ENCODE measurements around the gene SLC37A1. TPM values are rescaled to one million over a fixed set of nuclear protein-coding genes. Genes with fewer than 3 reads are reported as not detected.
"Not testable (repeated sequence)": the region's sequence is repeated elsewhere in the genome, so short reads cannot be mapped to it uniquely, and the experiment has no call there.

Gene SLC37A1
- total RNA-seq, 2 donors from 2014 or later, result 3.8 to 17.7 TPM

DNA sequence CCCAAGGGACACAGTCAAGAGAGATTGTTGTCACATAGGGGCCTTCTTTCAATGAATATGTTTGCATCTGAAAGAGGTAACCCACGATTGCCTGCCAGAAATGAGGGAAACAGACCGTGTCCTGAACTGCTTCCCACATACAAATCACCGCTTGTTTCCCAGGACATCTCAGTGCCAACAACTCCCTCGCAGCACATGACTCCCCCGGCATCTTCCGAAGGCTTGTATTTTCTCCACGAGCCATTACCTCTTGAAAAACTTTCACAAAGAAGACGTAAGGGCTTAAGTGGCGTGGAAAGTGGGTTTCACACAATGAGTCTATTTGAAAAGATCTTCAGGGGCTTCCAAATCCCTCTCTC, 108.1 kb downstream of the SLC37A1 start:
- Mint-ChIP-seq H3K4me1 (no peaks in the 10 kb centered on the region), H3K4me3 (no peak overlapping the region), H3K27ac (peak overlapping the region; percentile 30), H3K36me3 (ENCODE audit: low read depth) (no peaks in the 10 kb centered on the region), H3K27me3 (peaks cover 3% of the 10 kb centered on the region), H3K9me3 (no peaks in the 10 kb centered on the region)
- no peak for ATAC-seq (replicated peaks)

DNA sequence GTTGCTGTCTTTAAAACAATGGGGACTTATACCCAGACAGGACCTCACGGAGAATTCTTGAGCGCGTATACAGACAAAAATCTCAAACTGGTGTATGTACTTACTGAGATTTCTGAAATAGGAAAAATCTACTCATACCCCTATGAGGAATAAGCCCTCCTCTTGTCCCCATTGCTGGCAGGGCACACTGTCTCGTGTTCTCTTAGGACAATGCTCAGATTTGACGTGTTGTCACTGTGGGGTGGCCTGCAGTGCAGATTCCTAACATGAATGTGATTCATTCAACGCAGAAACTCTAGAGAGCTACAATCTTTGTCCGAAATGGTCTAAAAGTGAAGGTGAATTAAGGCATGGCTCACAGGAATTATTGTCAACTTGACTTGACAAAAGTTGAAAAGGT, 108.6 kb downstream of the SLC37A1 start:
- H3K36me3 Mint-ChIP-seq (ENCODE audit: low read depth), result no peaks in the 10 kb centered on the region
- peaks cover 3% of the 10 kb centered on the region for H3K27me3 Mint-ChIP-seq
- H3K4me3 Mint-ChIP-seq, result no peak overlapping the region
- no peaks in the 10 kb centered on the region for H3K9me3 Mint-ChIP-seq
- no peak for ATAC-seq (replicated peaks)
- no peaks in the 10 kb centered on the region for H3K4me1 Mint-ChIP-seq
- peak overlapping the region; percentile 30 for H3K27ac Mint-ChIP-seq

DNA sequence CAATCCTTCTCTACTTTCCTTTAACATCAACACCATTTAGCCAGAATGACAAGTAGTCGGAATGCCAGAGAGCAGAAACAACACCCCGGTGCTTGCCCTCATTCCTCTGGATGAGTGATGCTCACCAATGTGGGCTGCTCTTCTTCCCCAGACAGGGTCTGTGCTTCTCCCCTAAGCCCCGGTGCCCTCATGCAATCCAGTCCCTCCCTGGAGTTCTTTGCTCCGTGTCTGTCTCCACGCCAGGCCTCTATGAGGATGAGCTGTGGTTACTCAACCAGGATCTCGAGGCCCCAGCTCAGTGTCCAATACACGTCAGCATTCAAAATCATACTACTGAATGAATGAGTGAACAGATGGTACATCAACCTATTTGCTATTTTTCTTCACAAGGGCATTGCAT, 110.0 kb downstream of the SLC37A1 start:
- no peak overlapping the region for H3K27ac Mint-ChIP-seq
- H3K9me3 Mint-ChIP-seq, result no peaks in the 10 kb centered on the region
- no peaks in the 10 kb centered on the region for H3K4me1 Mint-ChIP-seq
- no peak overlapping the region for H3K4me3 Mint-ChIP-seq
- H3K27me3 Mint-ChIP-seq, result peaks cover 3% of the 10 kb centered on the region
- no peak for ATAC-seq (replicated peaks)
- no peaks in the 10 kb centered on the region for H3K36me3 Mint-ChIP-seq (ENCODE audit: low read depth)

DNA sequence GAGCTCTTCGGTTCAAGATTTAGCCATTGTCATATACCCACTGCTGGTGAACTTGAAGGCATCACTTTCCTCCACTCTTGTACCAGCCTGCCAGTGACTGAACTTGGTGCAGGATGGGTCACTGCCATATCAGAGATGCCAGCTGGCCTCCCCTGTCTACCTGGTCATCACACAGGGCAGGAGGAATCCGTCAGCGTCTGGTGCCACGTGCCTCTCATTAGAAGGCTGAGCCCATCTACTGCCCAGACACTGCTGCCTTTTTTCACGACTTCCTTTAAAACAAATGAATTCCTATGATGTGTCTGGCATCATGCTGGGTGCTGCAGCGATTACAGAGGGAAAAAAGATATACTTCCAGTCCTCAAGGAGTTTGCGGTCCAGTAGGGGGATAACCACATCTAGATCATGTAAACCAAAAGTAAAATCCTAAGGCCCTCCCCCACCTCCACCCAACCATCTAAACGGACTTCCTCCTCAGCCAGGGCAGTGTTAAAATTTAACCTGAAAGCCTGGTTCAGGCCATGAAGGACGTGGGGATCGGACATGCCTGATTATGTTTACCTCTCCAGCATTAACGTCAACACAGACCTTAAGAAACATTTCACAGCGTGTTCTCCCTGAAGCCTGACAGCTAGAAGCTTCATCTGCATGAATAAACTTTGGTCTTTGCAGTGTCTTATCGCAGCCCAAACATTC, 110.6 kb downstream of the SLC37A1 start:
- H3K27me3 Mint-ChIP-seq, result peaks cover 3% of the 10 kb centered on the region
- no peak overlapping the region for H3K27ac Mint-ChIP-seq
- no peaks in the 10 kb centered on the region for H3K4me1 Mint-ChIP-seq
- H3K4me3 Mint-ChIP-seq, result no peak overlapping the region
- no peaks in the 10 kb centered on the region for H3K36me3 Mint-ChIP-seq (ENCODE audit: low read depth)
- no peaks in the 10 kb centered on the region for H3K9me3 Mint-ChIP-seq
- ATAC-seq (replicated peaks), result no peak

DNA sequence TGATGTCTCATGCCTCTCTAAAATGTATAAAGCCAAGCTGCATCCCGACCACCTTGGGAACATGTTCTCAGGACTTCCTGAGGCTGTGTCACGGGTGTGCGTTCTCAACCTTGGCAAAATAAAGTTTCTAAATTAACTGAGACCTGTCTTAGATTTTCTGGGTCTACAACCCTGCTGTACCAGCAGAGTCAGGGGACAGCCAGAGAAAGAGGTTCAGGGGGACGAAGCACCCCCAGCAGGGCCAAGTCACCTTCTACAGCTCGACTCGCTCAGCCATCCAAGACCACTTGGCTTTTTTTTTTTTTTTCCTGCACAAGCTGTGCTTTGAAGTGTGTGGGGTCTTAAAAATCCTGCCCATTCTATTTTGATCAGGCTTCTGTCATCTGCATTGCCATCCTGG, 111.3 kb downstream of the SLC37A1 start:
- no peaks in the 10 kb centered on the region for H3K36me3 Mint-ChIP-seq (ENCODE audit: low read depth)
- H3K27ac Mint-ChIP-seq, result no peak overlapping the region
- ATAC-seq (replicated peaks), result no peak
- no peaks in the 10 kb centered on the region for H3K4me1 Mint-ChIP-seq
- no peaks in the 10 kb centered on the region for H3K9me3 Mint-ChIP-seq
- H3K27me3 Mint-ChIP-seq, result peaks cover 3% of the 10 kb centered on the region
- no peak overlapping the region for H3K4me3 Mint-ChIP-seq

DNA sequence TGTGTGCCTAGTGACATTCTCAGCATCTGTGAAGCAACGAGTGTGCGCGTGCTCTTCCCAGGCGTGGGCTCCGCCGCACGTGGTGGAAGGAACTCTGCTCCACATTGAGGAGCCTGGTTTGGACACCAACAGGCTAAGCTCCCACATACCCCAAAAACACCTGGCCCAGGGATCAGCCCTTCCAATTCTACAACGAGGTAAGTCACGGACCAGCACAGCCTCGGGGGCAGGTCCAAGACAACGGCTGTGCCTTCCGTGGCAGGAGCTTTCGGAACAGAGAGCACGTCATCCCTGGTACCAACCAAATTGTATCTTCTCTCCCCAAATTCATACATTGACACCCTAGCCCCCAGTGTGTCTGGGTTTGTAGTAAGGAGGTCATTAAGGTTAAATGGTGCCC, 112.5 kb downstream of the SLC37A1 start:
- no peaks in the 10 kb centered on the region for H3K4me1 Mint-ChIP-seq
- peaks cover 3% of the 10 kb centered on the region for H3K27me3 Mint-ChIP-seq
- H3K4me3 Mint-ChIP-seq, result no peak overlapping the region
- ATAC-seq (replicated peaks), result no peak
- H3K27ac Mint-ChIP-seq, result no peak overlapping the region
- H3K9me3 Mint-ChIP-seq, result no peaks in the 10 kb centered on the region
- no peaks in the 10 kb centered on the region for H3K36me3 Mint-ChIP-seq (ENCODE audit: low read depth)

DNA sequence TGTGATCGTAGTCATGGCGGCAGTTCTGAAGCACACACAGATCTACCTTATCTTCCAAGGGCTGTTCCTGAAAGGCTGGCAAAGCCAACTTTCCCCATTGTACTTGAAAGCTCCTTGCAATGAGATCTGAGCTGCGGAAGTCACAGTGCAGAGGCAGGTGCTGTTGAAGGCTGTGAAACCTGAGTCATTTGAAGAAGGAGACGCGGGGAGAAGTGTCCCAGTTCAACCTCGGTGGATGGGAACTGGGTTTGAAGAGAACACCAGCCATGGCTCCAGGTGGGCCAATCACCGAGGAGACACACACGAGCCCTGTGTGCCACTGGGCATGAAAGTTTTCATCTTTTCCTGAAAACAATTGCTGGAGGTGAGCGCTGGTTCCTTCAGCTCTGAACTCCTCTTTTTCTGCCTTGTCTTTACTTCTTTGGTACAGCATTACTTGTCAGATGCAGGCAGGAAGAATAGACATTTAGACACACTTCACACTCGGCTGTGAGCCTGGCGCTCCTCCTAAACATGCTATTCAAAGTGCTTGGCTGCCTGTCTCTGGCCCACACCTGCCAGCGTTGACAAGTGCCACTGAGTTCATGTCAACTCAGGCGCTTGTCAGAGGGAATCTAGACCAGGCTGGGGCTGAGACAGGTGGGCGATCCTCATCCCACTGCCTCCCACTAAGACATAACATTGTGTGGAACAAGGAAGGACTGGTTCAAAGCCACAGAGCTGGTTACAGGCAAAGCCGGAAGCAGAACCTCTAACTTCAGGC, 114.1 kb downstream of the SLC37A1 start:
- Mint-ChIP-seq H3K27me3 (no peaks in the 10 kb centered on the region), H3K4me3 (no peak overlapping the region), H3K36me3 (ENCODE audit: low read depth) (no peaks in the 10 kb centered on the region), H3K27ac (no peak overlapping the region), H3K9me3 (no peaks in the 10 kb centered on the region), H3K4me1 (no peaks in the 10 kb centered on the region)
- ATAC-seq (replicated peaks), result no peak

DNA sequence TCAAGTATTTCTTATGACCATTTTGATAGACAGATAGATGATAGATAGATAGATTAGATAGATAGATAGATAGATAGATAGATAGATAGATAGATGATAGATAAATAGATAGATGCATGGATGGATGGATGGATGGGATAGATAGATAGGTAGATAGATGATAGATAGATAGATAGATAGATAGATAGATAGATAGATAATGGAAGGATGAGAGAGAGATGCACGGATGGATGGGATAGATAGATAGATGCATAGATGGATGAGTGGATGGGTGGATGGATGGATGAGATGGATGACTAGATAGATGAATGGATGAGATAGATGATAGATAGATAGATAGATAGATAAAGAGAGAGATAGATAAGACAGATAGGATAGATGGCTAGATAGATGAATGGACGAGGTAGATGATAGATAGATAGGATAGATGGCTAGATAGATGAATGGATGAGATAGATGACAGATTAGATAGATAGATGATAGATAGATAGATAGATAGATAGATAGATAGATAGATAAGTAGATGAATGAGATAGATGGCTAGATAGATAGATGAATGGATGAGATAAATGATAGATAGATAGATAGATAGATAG, 114.9 kb downstream of the SLC37A1 start:
- H3K27ac Mint-ChIP-seq; H3K4me1 Mint-ChIP-seq; H3K36me3 Mint-ChIP-seq (ENCODE audit: low read depth); ATAC-seq (replicated peaks); H3K27me3 Mint-ChIP-seq; H3K4me3 Mint-ChIP-seq; H3K9me3 Mint-ChIP-seq: not testable (repeated sequence)

DNA sequence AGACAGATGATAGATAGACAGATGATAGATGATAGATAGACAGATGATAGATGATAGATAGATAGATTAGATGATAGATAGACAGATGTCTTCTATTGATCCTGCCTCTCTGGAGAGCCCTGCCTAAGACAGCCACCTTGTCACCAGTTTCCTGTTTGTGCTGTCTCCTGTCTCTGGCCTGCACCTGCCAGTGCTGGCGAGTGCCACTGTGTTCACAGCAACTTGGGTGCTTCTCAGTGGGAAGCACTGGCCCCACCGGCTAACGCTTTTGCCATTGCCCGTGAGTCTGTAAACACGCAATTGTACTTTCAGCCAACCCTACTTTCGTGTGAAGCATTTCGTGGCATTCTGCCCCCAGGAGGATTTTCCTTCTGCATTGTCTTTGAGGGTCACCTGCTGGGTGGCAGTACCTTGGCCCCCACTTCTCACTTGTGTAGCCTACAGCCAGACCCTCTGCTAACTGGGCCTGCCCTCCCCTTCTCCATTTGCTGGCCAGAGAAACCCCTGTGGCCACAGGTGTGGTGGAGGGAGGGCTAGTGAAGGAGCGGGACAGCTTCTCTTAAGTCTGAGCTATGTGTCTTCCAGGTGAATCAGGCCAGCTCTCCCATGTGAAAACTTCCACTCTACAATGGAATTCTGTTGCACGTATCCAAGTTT, 116.4 kb downstream of the SLC37A1 start:
- Mint-ChIP-seq H3K4me3 (no peak overlapping the region), H3K9me3 (no peaks in the 10 kb centered on the region), H3K36me3 (ENCODE audit: low read depth) (no peaks in the 10 kb centered on the region), H3K27me3 (no peaks in the 10 kb centered on the region), H3K27ac (no peak overlapping the region), H3K4me1 (no peaks in the 10 kb centered on the region)
- ATAC-seq (replicated peaks), result no peak

DNA sequence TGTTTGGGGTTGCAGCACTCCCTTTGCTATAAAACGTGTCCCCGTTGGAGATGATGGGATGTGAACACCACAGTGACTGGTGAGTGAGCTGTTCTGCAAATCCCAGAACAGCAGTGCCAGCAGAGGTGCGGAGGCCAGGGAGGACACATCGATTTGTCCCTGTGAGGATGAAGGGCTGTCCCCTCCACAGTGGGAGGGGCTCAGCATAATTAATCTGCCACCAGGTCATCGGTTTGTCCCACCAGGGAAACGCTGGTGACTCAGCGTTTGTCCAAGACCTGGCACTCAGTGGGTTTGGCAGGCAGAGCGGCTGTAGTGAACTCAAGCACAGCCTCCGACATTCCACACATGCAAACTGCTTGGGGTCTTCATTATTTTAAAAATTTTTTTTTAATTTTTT, 117.0 kb downstream of the SLC37A1 start:
- Mint-ChIP-seq H3K9me3 (no peaks in the 10 kb centered on the region), H3K4me1 (no peaks in the 10 kb centered on the region), H3K36me3 (ENCODE audit: low read depth) (no peaks in the 10 kb centered on the region), H3K27ac (no peak overlapping the region), H3K4me3 (no peak overlapping the region), H3K27me3 (no peaks in the 10 kb centered on the region)
- ATAC-seq (replicated peaks), result no peak

Other genes with a start within 250 kb of the SLC37A1 start
- gene TFF3, start 198.4 kb upstream of the SLC37A1 start, total RNA-seq, result not detected
- not detected for gene TFF2, start 162.9 kb upstream of the SLC37A1 start, total RNA-seq
- gene TFF1, start 147.3 kb upstream of the SLC37A1 start, total RNA-seq, result not detected
- 100 to 1,000 TPM in 1 of 2 donors, 10 to 100 TPM in 1; 24.0 to 163 TPM for gene TMPRSS3, start 117.8 kb upstream of the SLC37A1 start, total RNA-seq
- gene UBASH3A, start 110.0 kb upstream of the SLC37A1 start, total RNA-seq, result 10 to 100 TPM; 28.3 to 42.1 TPM
- under 1 TPM in 1 of 2 donors, not detected in 1; 0.82 TPM for gene RSPH1, start 17.6 kb upstream of the SLC37A1 start, total RNA-seq
- gene PDE9A, start 139.8 kb downstream of the SLC37A1 start, total RNA-seq, result 1 to 10 TPM in 1 of 2 donors, under 1 TPM in 1; 0.95 to 6.9 TPM

Data from activated T-helper 17 cell treated with anti-CD3 and anti-CD28 coated beads, Interleukin-2, amount 50 U/mL, for 72 hours (primary cell).